ENCODE results near the gene RAB7A. TPM values are rescaled to one million over a fixed set of nuclear protein-coding genes. Genes with fewer than 3 reads are reported as not detected.
"Not testable (repeated sequence)": the region's sequence is repeated elsewhere in the genome, so short reads cannot be mapped to it uniquely, and the experiment has no call there.

The RAB7A gene
- total RNA-seq, 2 experiments from 2014 or later: 226 to 264 TPM

- Mint-ChIP-seq H3K27ac (no peak overlapping the region), H3K4me3 (no peak overlapping the region), H3K27me3 (peaks cover 5% of the 10 kb centered on the region), H3K36me3 (ENCODE audit: low read depth) (no peaks in the 10 kb centered on the region), H3K4me1 (peaks cover 4% of the 10 kb centered on the region), H3K9me3 (no peaks in the 10 kb centered on the region)
- ChIA-PET POLR2A (interaction anchor here (0.8 kb wide), 1 partner anchor 14 kb away, joined by 3 read pairs; no protein-coding TSS in a partner anchor), CTCF (interaction anchor here (1.5 to 1.8 kb wide), 2 partner anchors 18 to 21 kb away, joined by 3 to 7 read pairs; no protein-coding TSS in a partner anchor)
- DNase-seq: no peak
These were observed 24.4 kb upstream of the RAB7A start for GRCh38 chr3:128701342-128702212.

- no peaks in the 10 kb centered on the region for H3K36me3 Mint-ChIP-seq (ENCODE audit: low read depth)
- peaks cover 3% of the 10 kb centered on the region for H3K4me1 Mint-ChIP-seq
- CTCF ChIA-PET: interaction anchor here (1.8 kb wide), 1 partner anchor 22 kb away, joined by 7 read pairs; no protein-coding TSS in a partner anchor
- H3K27ac Mint-ChIP-seq: no peak overlapping the region
- H3K9me3 Mint-ChIP-seq: no peaks in the 10 kb centered on the region
- POLR2A ChIA-PET: interaction anchor here (0.8 kb wide), 1 partner anchor 13 kb away, joined by 3 read pairs; no protein-coding TSS in a partner anchor
- no peak overlapping the region for H3K4me3 Mint-ChIP-seq
- H3K27me3 Mint-ChIP-seq: peaks cover 3% of the 10 kb centered on the region
- no peak for DNase-seq
These were observed 23.6 kb upstream of the RAB7A start for GRCh38 chr3:128702391-128702790.

- DNase-seq: no peak
- Mint-ChIP-seq H3K4me3 (no peak overlapping the region), H3K27ac (no peak overlapping the region), H3K36me3 (ENCODE audit: low read depth) (no peaks in the 10 kb centered on the region), H3K4me1 (peaks cover 2% of the 10 kb centered on the region), H3K27me3 (peaks cover 2% of the 10 kb centered on the region), H3K9me3 (no peaks in the 10 kb centered on the region)
- CTCF ChIA-PET: interaction anchor here (0.6 to 1.5 kb wide), 6 partner anchors 11 to 142 kb away, joined by 3 to 7 read pairs (median 4); no protein-coding TSS in a partner anchor
- POLR2A ChIA-PET: no interaction called here
These were observed 22.4 kb upstream of the RAB7A start for GRCh38 chr3:128703561-128703960.

DNA sequence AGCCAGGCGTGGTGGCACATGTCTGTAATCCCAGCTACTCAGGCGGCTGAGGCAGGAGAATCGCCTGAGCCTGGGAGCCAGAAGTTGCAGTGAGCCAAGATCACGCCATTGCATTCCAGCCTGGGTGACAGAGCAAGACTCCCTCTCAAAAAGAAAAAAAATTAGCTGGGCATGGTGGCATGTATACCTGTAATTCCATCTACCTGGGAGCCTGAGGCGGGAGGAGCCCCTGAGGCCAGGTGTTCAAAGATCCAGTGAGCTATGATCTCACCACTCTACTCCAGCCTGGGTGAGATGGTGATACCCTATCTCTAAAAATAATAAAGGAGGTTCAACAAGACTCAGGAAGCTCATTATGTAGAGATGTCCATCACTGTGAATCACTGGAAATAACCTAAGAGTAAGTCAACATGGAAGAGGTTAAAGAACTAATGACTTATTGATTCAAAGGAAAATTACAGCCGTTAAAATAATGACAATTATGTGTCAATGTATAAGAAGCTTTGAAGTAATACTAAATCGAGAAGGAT lies 19.8 kb upstream of the RAB7A start:
- no peak for DNase-seq
- no peak overlapping the region for H3K27ac Mint-ChIP-seq
- POLR2A ChIA-PET: no interaction called here
- CTCF ChIA-PET: interaction anchor here (0.6 to 1.8 kb wide), 7 partner anchors 11 to 40 kb away, joined by 3 to 7 read pairs (median 3); no protein-coding TSS in a partner anchor
- no peak overlapping the region for H3K4me3 Mint-ChIP-seq
- H3K36me3 Mint-ChIP-seq (ENCODE audit: low read depth): no peaks in the 10 kb centered on the region
- no peaks in the 10 kb centered on the region for H3K27me3 Mint-ChIP-seq
- no peaks in the 10 kb centered on the region for H3K9me3 Mint-ChIP-seq
- H3K4me1 Mint-ChIP-seq: no peaks in the 10 kb centered on the region

- H3K27me3 Mint-ChIP-seq: no peaks in the 10 kb centered on the region
- no peaks in the 10 kb centered on the region for H3K36me3 Mint-ChIP-seq (ENCODE audit: low read depth)
- DNase-seq: no peak
- no peak overlapping the region for H3K4me3 Mint-ChIP-seq
- H3K4me1 Mint-ChIP-seq: no peaks in the 10 kb centered on the region
- H3K9me3 Mint-ChIP-seq: no peaks in the 10 kb centered on the region
- no peak overlapping the region for H3K27ac Mint-ChIP-seq
- ChIA-PET POLR2A (interaction anchor here (1.0 kb wide), 1 partner anchor 9 kb away, joined by 5 read pairs; no protein-coding TSS in a partner anchor), CTCF (interaction anchor here (0.7 to 2.4 kb wide), 5 partner anchors 12 to 46 kb away, joined by 3 to 9 read pairs (median 3); no protein-coding TSS in a partner anchor)
These were observed 18.0 kb upstream of the RAB7A start for GRCh38 chr3:128707928-128708494.

- no peaks in the 10 kb centered on the region for H3K9me3 Mint-ChIP-seq
- ChIA-PET CTCF (interaction anchor here (0.7 to 2.4 kb wide), 3 partner anchors 24 to 45 kb away, joined by 3 to 9 read pairs (median 3); no protein-coding TSS in a partner anchor), POLR2A (no interaction called here)
- DNase-seq: no peak
- H3K4me1 Mint-ChIP-seq: no peaks in the 10 kb centered on the region
- no peaks in the 10 kb centered on the region for H3K36me3 Mint-ChIP-seq (ENCODE audit: low read depth)
- H3K4me3 Mint-ChIP-seq: no peak overlapping the region
- H3K27me3 Mint-ChIP-seq: no peaks in the 10 kb centered on the region
- H3K27ac Mint-ChIP-seq: no peak overlapping the region
These were observed 16.9 kb upstream of the RAB7A start for GRCh38 chr3:128709038-128709437.

DNA sequence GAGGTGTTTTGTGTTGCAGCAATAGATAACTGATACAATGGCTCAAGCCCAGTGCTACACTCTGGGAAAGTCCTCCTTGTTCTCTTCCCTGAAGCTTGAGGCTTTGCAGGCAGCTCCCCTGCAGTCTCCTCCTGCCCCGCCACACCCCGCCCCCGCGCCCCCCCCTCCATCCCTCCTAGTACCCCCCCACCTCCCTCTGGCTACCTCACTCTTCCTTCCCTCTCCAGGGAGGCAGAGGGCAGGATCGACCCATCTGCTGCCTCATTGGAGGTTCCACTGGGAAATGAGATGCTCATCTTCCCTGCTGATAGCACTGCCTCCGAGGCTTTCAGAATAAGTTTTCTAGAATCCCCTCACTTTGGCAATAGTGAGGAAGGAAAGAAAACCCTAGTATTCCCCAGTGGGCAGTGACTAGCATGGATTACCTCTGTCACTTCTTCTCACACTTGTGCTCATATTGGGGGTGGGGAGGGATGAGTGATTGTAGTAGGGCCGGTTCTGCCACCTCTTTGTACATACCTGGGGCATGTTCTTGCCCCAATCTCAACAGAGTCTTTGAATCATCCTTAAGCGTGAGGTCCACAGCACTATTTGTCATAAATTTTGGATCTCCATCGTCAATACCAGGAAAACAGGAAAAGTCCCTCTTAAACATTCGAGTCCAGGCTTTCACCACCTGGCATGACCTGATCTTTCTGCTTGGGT lies 16.3 kb upstream of the RAB7A start:
- Mint-ChIP-seq H3K9me3 (no peaks in the 10 kb centered on the region), H3K36me3 (ENCODE audit: low read depth) (no peaks in the 10 kb centered on the region), H3K4me1 (peaks cover 4% of the 10 kb centered on the region), H3K27me3 (no peaks in the 10 kb centered on the region), H3K27ac (no peak overlapping the region), H3K4me3 (no peak overlapping the region)
- ChIA-PET POLR2A (interaction anchor here (0.6 kb wide), 1 partner anchor 10 kb away, joined by 6 read pairs; no protein-coding TSS in a partner anchor), CTCF (interaction anchor here (0.6 to 2.4 kb wide), 4 partner anchors 16 to 290 kb away, joined by 3 to 9 read pairs (median 4); no protein-coding TSS in a partner anchor)
- DNase-seq: no peak

GRCh38 chr3:128710816-128711433 lies 15.1 kb upstream of the RAB7A start:
- Mint-ChIP-seq H3K36me3 (ENCODE audit: low read depth) (peaks cover 3% of the 10 kb centered on the region), H3K4me1 (peaks cover 13% of the 10 kb centered on the region), H3K4me3 (no peak overlapping the region), H3K27ac (no peak overlapping the region), H3K9me3 (peaks cover 3% of the 10 kb centered on the region), H3K27me3 (no peaks in the 10 kb centered on the region)
- ChIA-PET CTCF (interaction anchor here (1.8 kb wide), 1 partner anchor 30 kb away, joined by 5 read pairs; no protein-coding TSS in a partner anchor), POLR2A (no interaction called here)
- DNase-seq: no peak

DNA sequence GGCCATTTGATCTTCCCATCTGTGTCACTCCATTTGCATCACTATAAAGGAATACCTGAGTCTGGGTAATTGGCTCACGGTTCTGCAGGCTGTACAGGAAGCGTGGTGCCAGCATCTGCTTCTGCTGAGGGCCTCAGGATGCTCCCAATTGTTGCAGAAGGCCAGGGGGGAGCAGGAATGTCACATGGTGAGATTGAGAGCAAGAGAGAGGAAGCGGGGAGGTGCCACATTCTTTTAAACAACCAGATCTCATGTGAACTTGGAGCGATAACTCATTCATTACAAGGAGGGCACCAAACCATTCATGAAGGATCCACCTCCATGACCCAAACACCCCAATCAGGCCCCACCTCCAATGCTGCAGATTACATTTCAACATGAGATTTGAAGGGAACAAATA lies 13.1 kb upstream of the RAB7A start:
- CTCF ChIA-PET: interaction anchor here (0.6 kb wide), 1 partner anchor 28 kb away, joined by 3 read pairs; no protein-coding TSS in a partner anchor
- no peak for DNase-seq
- POLR2A ChIA-PET: no interaction called here
- Mint-ChIP-seq H3K27me3 (no peaks in the 10 kb centered on the region), H3K27ac (no peak overlapping the region), H3K4me1 (peaks cover 19% of the 10 kb centered on the region), H3K4me3 (no peak overlapping the region), H3K9me3 (peaks cover 3% of the 10 kb centered on the region), H3K36me3 (ENCODE audit: low read depth) (peaks cover 3% of the 10 kb centered on the region)

- Mint-ChIP-seq H3K9me3 (peaks cover 3% of the 10 kb centered on the region), H3K27ac (peak overlapping the region; percentile 94), H3K27me3 (peaks cover 1% of the 10 kb centered on the region), H3K36me3 (ENCODE audit: low read depth) (peaks cover 3% of the 10 kb centered on the region), H3K4me3 (no peak overlapping the region), H3K4me1 (peaks cover 31% of the 10 kb centered on the region)
- peak; percentile 48 for DNase-seq
- POLR2A ChIA-PET: interaction anchor here (0.9 kb wide), 1 partner anchor 13 kb away, joined by 3 read pairs; no protein-coding TSS in a partner anchor
- CTCF ChIA-PET: interaction anchor here (0.9 to 1.1 kb wide), 2 partner anchors 34 to 71 kb away, joined by 3 to 4 read pairs; no protein-coding TSS in a partner anchor
These were observed 11.0 kb upstream of the RAB7A start for GRCh38 chr3:128714887-128715491.

GRCh38 chr3:128718892-128719291 lies 7.1 kb upstream of the RAB7A start:
- peaks cover 10% of the 10 kb centered on the region for H3K27me3 Mint-ChIP-seq
- not testable (repeated sequence) for H3K9me3 Mint-ChIP-seq; H3K27ac Mint-ChIP-seq; H3K36me3 Mint-ChIP-seq (ENCODE audit: low read depth); H3K4me3 Mint-ChIP-seq; DNase-seq
- peaks cover 31% of the 10 kb centered on the region for H3K4me1 Mint-ChIP-seq
- POLR2A ChIA-PET: interaction anchor here (0.6 kb wide), 1 partner anchor 9 kb away, joined by 6 read pairs; no protein-coding TSS in a partner anchor
- CTCF ChIA-PET: interaction anchor here (0.6 to 1.4 kb wide), 3 partner anchors 13 to 102 kb away, joined by 3 read pairs; no protein-coding TSS in a partner anchor

Data from activated CD4-positive, alpha-beta T cell treated with anti-CD3 and anti-CD28 coated beads, Interleukin-2, amount 10 ng/mL, durations not matched to agents 7 days and 5 days (primary cell).